Measurements from ENCODE around the gene TUBB6.

The TUBB6 gene

GRCh38 chr18:12283256-12283655 is 24.8 kb upstream of the TUBB6 start:
- no peak overlapping the region for H3K4me3 ChIP-seq (replicated peaks; ENCODE audit: low read depth, low read length)
- DNase-seq (ENCODE audit: low read depth) = peak; percentile 38
- TF ChIP-seq CTCF (IDR thresholded peaks at IDR 0.05; ENCODE audit: low read length, missing control alignments) = peak; percentile 25

DNA sequence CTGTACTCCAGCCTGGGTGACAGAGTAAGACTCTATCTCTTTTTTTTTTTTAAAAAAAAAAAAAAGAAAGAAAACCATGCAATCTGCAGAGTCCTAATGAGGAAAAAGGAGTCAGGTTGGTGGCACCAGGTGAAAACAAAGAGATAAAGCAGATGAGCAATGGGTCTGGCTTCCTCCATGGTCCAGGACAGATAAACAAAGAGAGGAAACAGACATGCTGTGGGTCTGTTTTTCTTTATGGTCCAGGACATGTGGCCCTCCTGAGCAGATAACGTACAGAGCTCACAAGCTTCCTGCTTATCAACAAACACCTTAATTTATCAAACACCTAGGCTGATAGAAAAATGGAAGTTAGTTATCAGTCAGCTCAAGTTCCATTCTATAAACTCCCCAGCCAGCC is 24.4 kb upstream of the TUBB6 start:
- DNase-seq (ENCODE audit: low read depth) = no peak
- no peak for TF ChIP-seq CTCF (IDR thresholded peaks at IDR 0.05; ENCODE audit: low read length, missing control alignments)
- no peak overlapping the region for H3K4me3 ChIP-seq (replicated peaks; ENCODE audit: low read depth, low read length)

- peak overlapping the region; percentile 53 for H3K4me3 ChIP-seq (replicated peaks; ENCODE audit: low read depth, low read length)
- no peak for DNase-seq (ENCODE audit: low read depth)
- no peak for TF ChIP-seq CTCF (IDR thresholded peaks at IDR 0.05; ENCODE audit: low read length, missing control alignments)
Measured at GRCh38 chr18:12287131-12287681, 20.8 kb upstream of the TUBB6 start.

GRCh38 chr18:12287684-12288402 is 20.2 kb upstream of the TUBB6 start:
- peak overlapping the region; percentile 53 for H3K4me3 ChIP-seq (replicated peaks; ENCODE audit: low read depth, low read length)
- TF ChIP-seq CTCF (IDR thresholded peaks at IDR 0.05; ENCODE audit: low read length, missing control alignments) = no peak
- peak; percentile 85 for DNase-seq (ENCODE audit: low read depth)

DNA sequence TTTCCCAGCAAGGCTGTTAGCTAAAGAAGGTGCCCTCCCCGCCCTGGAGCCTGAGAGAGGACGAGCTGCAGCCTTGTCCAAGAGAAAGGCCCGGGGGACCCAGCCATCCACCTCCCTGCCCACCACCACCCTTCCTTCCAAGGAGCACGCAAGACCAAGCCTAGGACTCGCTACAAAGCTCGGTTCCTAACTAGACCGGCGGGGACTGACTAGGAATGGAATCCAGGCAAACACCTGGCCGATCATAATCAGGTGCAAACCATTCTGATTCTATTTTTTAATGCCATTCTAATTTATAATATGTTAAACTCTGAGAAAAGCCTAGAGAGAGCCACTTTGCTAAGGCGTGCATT is 19.7 kb upstream of the TUBB6 start:
- peak overlapping the region; percentile 53 for H3K4me3 ChIP-seq (replicated peaks; ENCODE audit: low read depth, low read length)
- DNase-seq (ENCODE audit: low read depth) = no peak
- no peak for TF ChIP-seq CTCF (IDR thresholded peaks at IDR 0.05; ENCODE audit: low read length, missing control alignments)

GRCh38 chr18:12290086-12290485 is 18.0 kb upstream of the TUBB6 start:
- DNase-seq (ENCODE audit: low read depth) = no peak
- TF ChIP-seq CTCF (IDR thresholded peaks at IDR 0.05; ENCODE audit: low read length, missing control alignments) = no peak
- H3K4me3 ChIP-seq (replicated peaks; ENCODE audit: low read depth, low read length) = no peak overlapping the region

GRCh38 chr18:12291161-12291560 is 16.9 kb upstream of the TUBB6 start:
- no peak overlapping the region for H3K4me3 ChIP-seq (replicated peaks; ENCODE audit: low read depth, low read length)
- DNase-seq (ENCODE audit: low read depth) = no peak
- TF ChIP-seq CTCF (IDR thresholded peaks at IDR 0.05; ENCODE audit: low read length, missing control alignments) = no peak
